HepG2 (cell line): ENCODE results near the gene CMIP. TPM values are rescaled to one million over a fixed set of nuclear protein-coding genes. Genes with fewer than 3 reads are reported as not detected.

ENCODE experiments used
- CREM ChIP-seq, 2 experiments: sonication (generic) in 1 of 2; formaldehyde crosslinking in 1 of 2; IDR thresholded peaks; 2 replicates each; pipeline versions ENCODE4 v1.4.0 to v1.6.1; 2016 to 2020; ENCODE audit warnings: antibody characterized with exemption in 1 of 2, mild to moderate bottlenecking in 1 of 2, missing genetic modification reagents in 1 of 2
- DBP ChIP-seq: sonication (generic); formaldehyde crosslinking; IDR thresholded peaks from 2 replicates; pipeline ENCODE4 v1.4.0; 2020; ENCODE audit warnings: missing genetic modification reagents; ENCODE audit errors: not compliant biosample characterization
- HNRNPK ChIP-seq: fragments of 200-400 bp; formaldehyde crosslinking; IDR thresholded peaks from 2 replicates; pipeline ENCODE4 v1.6.1; 2018; ENCODE audit warnings: low read length, low read depth, moderate library complexity, mild to moderate bottlenecking; ENCODE audit not compliant: poor library complexity, severe bottlenecking
- KLF6 ChIP-seq: IDR thresholded peaks from 2 replicates; pipeline ENCODE4 v1.8.0; 2016; ENCODE audit warnings: missing biosample characterization, missing genetic modification reagents
- MIER2 ChIP-seq: IDR thresholded peaks from 2 replicates; pipeline ENCODE4 v1.6.1; 2016; ENCODE audit warnings: missing biosample characterization, missing genetic modification reagents
- RFX5 ChIP-seq: IDR thresholded peaks from 2 replicates; pipeline ENCODE4 v1.6.1; 2011; ENCODE audit warnings: low read depth, low read length, improper control_type of control experiment
- RXRB ChIP-seq: IDR thresholded peaks from 2 replicates; pipeline ENCODE4 v1.6.1; 2016; ENCODE audit warnings: borderline replicate concordance, missing genetic modification reagents, missing compliant biosample characterization
- SOX5 ChIP-seq: IDR thresholded peaks from 2 replicates; pipeline ENCODE4 v1.6.1; 2016; ENCODE audit warnings: borderline replicate concordance
- SOX6 ChIP-seq, 2 experiments: fragments of 450-650 bp in 1 of 2; sonication (generic) in 1 of 2; formaldehyde crosslinking in 1 of 2; IDR thresholded peaks; 2 replicates each; pipeline versions ENCODE4 v1.4.0 to v1.6.1; 2017 to 2020; ENCODE audit warnings: antibody characterized with exemption in 1 of 2, mild to moderate bottlenecking in 1 of 2, missing genetic modification reagents in 1 of 2
- THYN1 ChIP-seq: sonication (generic); formaldehyde crosslinking; IDR thresholded peaks from 2 replicates; pipeline ENCODE4 v1.8.1; 2023; ENCODE audit warnings: low read depth, mild to moderate bottlenecking, moderate library complexity, missing genetic modification reagents, borderline replicate concordance
- TIGD3 ChIP-seq: sonication (generic); formaldehyde crosslinking; IDR thresholded peaks from 2 replicates; pipeline ENCODE4 v1.5.1; 2020; ENCODE audit warnings: mild to moderate bottlenecking, missing genetic modification reagents, borderline replicate concordance
- ZKSCAN1 ChIP-seq: fragments of 150-350 bp; IDR thresholded peaks from 2 replicates; pipeline ENCODE4 v1.6.1; 2014; ENCODE audit warnings: low read length
- ZNF275 ChIP-seq: sonication (generic); formaldehyde crosslinking; IDR thresholded peaks from 2 replicates; pipeline ENCODE4 v1.8.0; 2022; ENCODE audit warnings: missing genetic modification reagents, mild to moderate bottlenecking, inconsistent platforms, borderline replicate concordance
- ZNF614 ChIP-seq: IDR thresholded peaks from 2 replicates; pipeline ENCODE4 v1.6.1; 2018; ENCODE audit warnings: missing biosample characterization, missing genetic modification reagents, inconsistent platforms, borderline replicate concordance
- ZSCAN22 ChIP-seq: sonication (generic); formaldehyde crosslinking; IDR thresholded peaks from 2 replicates; pipeline ENCODE4 v1.4.0; 2020; ENCODE audit warnings: mild to moderate bottlenecking, missing genetic modification reagents
- polyA plus RNA-seq, 8 experiments: library from polyadenylated mRNA; depleted of rRNA in 3 of 8; stranded (reverse) in 7 of 8; unstranded in 1 of 8; fragments of >200 nt; fragmentation: Illumina TruSeq in 4 of 8; extraction: Trizol in 4 of 8; gene quantifications; 2 replicates each; pipeline versions ENCODE4 v1.2.1 to v1.2.3, GENCODE V29; 2011 to 2016; ENCODE audit warnings: low read depth in 4 of 8, missing spikeins in 1 of 8, mixed read lengths in 1 of 8; ENCODE audit not compliant: insufficient read depth in 1 of 8
- total RNA-seq, 5 experiments: library from RNA; depleted of rRNA; stranded (reverse); fragments of >200 nt; fragmentation: Illumina TruSeq; extraction: Trizol; gene quantifications; 2 replicates each; pipeline ENCODE4 v1.2.3, GENCODE V29; 2016; ENCODE audit warnings: low read depth in 1 of 5
- TF ChIP-seq, protein P1 (sequence below): sonication (generic); formaldehyde crosslinking; IDR thresholded peaks from 2 replicates; pipeline ENCODE4 v1.4.0; 2020; ENCODE audit warnings: mild to moderate bottlenecking, low read depth, missing genetic modification reagents
- TF ChIP-seq, protein P2 (sequence below): sonication (generic); formaldehyde crosslinking; IDR thresholded peaks from 2 replicates; pipeline ENCODE4 v1.5.1; 2020; ENCODE audit warnings: mild to moderate bottlenecking, missing genetic modification reagents, borderline replicate concordance

CMIP gene
- total and polyA plus RNA-seq, 2 of the 13 experiments (the other 11 are each of a cell fraction or from before 2014, with no cell fraction given) = 10.9 to 18.1 TPM

GRCh38 chr16:81542609-81543570 lies 98.3 kb downstream of the CMIP start (continued):
- TF ChIP-seq, protein P1, sequence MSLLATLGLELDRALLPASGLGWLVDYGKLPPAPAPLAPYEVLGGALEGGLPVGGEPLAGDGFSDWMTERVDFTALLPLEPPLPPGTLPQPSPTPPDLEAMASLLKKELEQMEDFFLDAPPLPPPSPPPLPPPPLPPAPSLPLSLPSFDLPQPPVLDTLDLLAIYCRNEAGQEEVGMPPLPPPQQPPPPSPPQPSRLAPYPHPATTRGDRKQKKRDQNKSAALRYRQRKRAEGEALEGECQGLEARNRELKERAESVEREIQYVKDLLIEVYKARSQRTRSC (CRISPR knock-in tag) = 0 out of 2 replicates have a peak, but pooled peaks have one; percentile 37
- TF ChIP-seq ZKSCAN1 (0 out of 2 replicates have a peak, but pooled peaks have one; percentile 32), MIER2 (0 out of 2 replicates have a peak, but pooled peaks have one; percentile 36), CREM (IDR thresholded peaks at IDR 0.05) (peak; percentile 63; the same call in 1 of the 2 replicates), CREM (CRISPR knock-in tag; IDR thresholded peaks at IDR 0.05) (no peak), THYN1 (no peak), HNRNPK (no peak), KLF6 (CRISPR knock-in tag) (no peak), SOX6 (IDR thresholded peaks at IDR 0.05) (no peak), SOX6 (CRISPR knock-in tag; IDR thresholded peaks at IDR 0.05) (peak; percentile 80), RFX5 (no peak), DBP (CRISPR knock-in tag) (no peak), ZSCAN22 (CRISPR knock-in tag) (no peak), SOX5 (CRISPR knock-in tag) (peak; percentile 46; the same call in 1 of the 2 replicates), RXRB (CRISPR knock-in tag) (peak; percentile 87), ZNF614 (CRISPR knock-in tag) (peak; percentile 78), ZNF275 (CRISPR knock-in tag) (no peak), TIGD3 (CRISPR knock-in tag) (no peak)
- TF ChIP-seq, protein P2, sequence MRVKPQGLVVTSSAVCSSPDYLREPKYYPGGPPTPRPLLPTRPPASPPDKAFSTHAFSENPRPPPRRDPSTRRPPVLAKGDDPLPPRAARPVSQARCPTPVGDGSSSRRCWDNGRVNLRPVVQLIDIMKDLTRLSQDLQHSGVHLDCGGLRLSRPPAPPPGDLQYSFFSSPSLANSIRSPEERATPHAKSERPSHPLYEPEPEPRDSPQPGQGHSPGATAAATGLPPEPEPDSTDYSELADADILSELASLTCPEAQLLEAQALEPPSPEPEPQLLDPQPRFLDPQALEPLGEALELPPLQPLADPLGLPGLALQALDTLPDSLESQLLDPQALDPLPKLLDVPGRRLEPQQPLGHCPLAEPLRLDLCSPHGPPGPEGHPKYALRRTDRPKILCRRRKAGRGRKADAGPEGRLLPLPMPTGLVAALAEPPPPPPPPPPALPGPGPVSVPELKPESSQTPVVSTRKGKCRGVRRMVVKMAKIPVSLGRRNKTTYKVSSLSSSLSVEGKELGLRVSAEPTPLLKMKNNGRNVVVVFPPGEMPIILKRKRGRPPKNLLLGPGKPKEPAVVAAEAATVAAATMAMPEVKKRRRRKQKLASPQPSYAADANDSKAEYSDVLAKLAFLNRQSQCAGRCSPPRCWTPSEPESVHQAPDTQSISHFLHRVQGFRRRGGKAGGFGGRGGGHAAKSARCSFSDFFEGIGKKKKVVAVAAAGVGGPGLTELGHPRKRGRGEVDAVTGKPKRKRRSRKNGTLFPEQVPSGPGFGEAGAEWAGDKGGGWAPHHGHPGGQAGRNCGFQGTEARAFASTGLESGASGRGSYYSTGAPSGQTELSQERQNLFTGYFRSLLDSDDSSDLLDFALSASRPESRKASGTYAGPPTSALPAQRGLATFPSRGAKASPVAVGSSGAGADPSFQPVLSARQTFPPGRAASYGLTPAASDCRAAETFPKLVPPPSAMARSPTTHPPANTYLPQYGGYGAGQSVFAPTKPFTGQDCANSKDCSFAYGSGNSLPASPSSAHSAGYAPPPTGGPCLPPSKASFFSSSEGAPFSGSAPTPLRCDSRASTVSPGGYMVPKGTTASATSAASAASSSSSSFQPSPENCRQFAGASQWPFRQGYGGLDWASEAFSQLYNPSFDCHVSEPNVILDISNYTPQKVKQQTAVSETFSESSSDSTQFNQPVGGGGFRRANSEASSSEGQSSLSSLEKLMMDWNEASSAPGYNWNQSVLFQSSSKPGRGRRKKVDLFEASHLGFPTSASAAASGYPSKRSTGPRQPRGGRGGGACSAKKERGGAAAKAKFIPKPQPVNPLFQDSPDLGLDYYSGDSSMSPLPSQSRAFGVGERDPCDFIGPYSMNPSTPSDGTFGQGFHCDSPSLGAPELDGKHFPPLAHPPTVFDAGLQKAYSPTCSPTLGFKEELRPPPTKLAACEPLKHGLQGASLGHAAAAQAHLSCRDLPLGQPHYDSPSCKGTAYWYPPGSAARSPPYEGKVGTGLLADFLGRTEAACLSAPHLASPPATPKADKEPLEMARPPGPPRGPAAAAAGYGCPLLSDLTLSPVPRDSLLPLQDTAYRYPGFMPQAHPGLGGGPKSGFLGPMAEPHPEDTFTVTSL (CRISPR knock-in tag) = no peak
